IgD-negative memory B cell (primary cell): ENCODE data around the gene TRIM44. TPM values are rescaled to one million over a fixed set of nuclear protein-coding genes. Genes with fewer than 3 reads are reported as not detected.
"Not testable (repeated sequence)": the region's sequence is repeated elsewhere in the genome, so short reads cannot be mapped to it uniquely, and the experiment has no call there.

Experiments used
- H3K27ac Mint-ChIP-seq, 3 donors: one replicate each; pipeline ENCODE4 v1.8.0; 2020 to 2022; ENCODE audit warnings: mild to moderate bottlenecking in 3 of 3, mixed read lengths in 3 of 3, moderate library complexity in 1 of 3
- H3K27me3 Mint-ChIP-seq: one replicate; pipeline ENCODE4 v1.8.0; 2021; ENCODE audit warnings: mixed read lengths
- H3K36me3 Mint-ChIP-seq: one replicate; pipeline ENCODE4 v1.8.0; 2020; ENCODE audit warnings: mild to moderate bottlenecking, mixed read lengths
- H3K4me1 Mint-ChIP-seq, 3 donors: one replicate each; pipeline ENCODE4 v1.8.0; 2020 to 2022; ENCODE audit warnings: mixed read lengths in 3 of 3, mild to moderate bottlenecking in 1 of 3
- H3K4me3 Mint-ChIP-seq, 4 donors: one replicate each; pipeline ENCODE4 v1.8.0; 2020 to 2022; ENCODE audit warnings: mild to moderate bottlenecking in 4 of 4, mixed read lengths in 4 of 4, moderate library complexity in 3 of 4
- H3K9me3 Mint-ChIP-seq, 3 donors: one replicate each; pipeline ENCODE4 v1.8.0; 2020 to 2021; ENCODE audit warnings: mixed read lengths in 3 of 3, mild to moderate bottlenecking in 1 of 3
- polyA plus RNA-seq: library from polyadenylated mRNA; unstranded; fragments of 300-500 nt; fragmentation: Illumina TruSeq; gene quantifications from one replicate; pipeline ENCODE4 v1.2.3, GENCODE V29; 2021

The TRIM44 gene
- polyA plus RNA-seq, 1 donor from 2014 or later, result 42.0 TPM

GRCh38 chr11:35711173-35711910 is 48.8 kb downstream of the TRIM44 start:
- H3K4me3 Mint-ChIP-seq, result no peak overlapping the region
- H3K27me3 Mint-ChIP-seq, result no peaks in the 10 kb centered on the region
- peaks cover 14% of the 10 kb centered on the region for H3K36me3 Mint-ChIP-seq
- peaks cover 1 to 24% (median 6%) of the 10 kb centered on the region in 3 donors for H3K9me3 Mint-ChIP-seq
- H3K27ac Mint-ChIP-seq, result no peak overlapping the region
- H3K4me1 Mint-ChIP-seq, result peaks cover 12 to 22% (median 12%) of the 10 kb centered on the region in 3 donors

- Mint-ChIP-seq H3K4me1 (peaks cover 18 to 26% (median 18%) of the 10 kb centered on the region in 3 donors), H3K9me3 (peaks cover 1 to 24% (median 6%) of the 10 kb centered on the region in 3 donors), H3K4me3 (no peak overlapping the region), H3K27ac (no peak overlapping the region), H3K27me3 (no peaks in the 10 kb centered on the region), H3K36me3 (peaks cover 14% of the 10 kb centered on the region)
These were observed 49.3 kb downstream of the TRIM44 start for GRCh38 chr11:35711924-35712323.

GRCh38 chr11:35712533-35712932 is 50.0 kb downstream of the TRIM44 start:
- H3K4me1 Mint-ChIP-seq, result peaks cover 21 to 28% (median 24%) of the 10 kb centered on the region in 3 donors
- peaks cover 1 to 24% (median 4%) of the 10 kb centered on the region in 3 donors for H3K9me3 Mint-ChIP-seq
- H3K27me3 Mint-ChIP-seq, result no peaks in the 10 kb centered on the region
- H3K4me3 Mint-ChIP-seq, result peak overlapping the region in 1 of 4 donors; percentile 2
- no peak overlapping the region for H3K27ac Mint-ChIP-seq
- H3K36me3 Mint-ChIP-seq, result peaks cover 14% of the 10 kb centered on the region

- no peaks in the 10 kb centered on the region for H3K27me3 Mint-ChIP-seq
- H3K27ac Mint-ChIP-seq, result peak overlapping the region; percentile 18 to 91 (median 88)
- peaks cover 1 to 24% (median 4%) of the 10 kb centered on the region in 3 donors for H3K9me3 Mint-ChIP-seq
- H3K4me3 Mint-ChIP-seq, result peak overlapping the region in 1 of 4 donors; percentile 46
- H3K36me3 Mint-ChIP-seq, result peaks cover 16% of the 10 kb centered on the region
- H3K4me1 Mint-ChIP-seq, result peaks cover 30 to 36% (median 35%) of the 10 kb centered on the region in 3 donors
These were observed 52.5 kb downstream of the TRIM44 start for GRCh38 chr11:35714882-35715627.

- H3K4me1 Mint-ChIP-seq, result peaks cover 32 to 41% (median 37%) of the 10 kb centered on the region in 3 donors
- H3K9me3 Mint-ChIP-seq, result peaks cover 1 to 24% (median 4%) of the 10 kb centered on the region in 3 donors
- H3K27ac Mint-ChIP-seq, result peak overlapping the region; percentile 18 to 91 (median 88)
- peaks cover 16% of the 10 kb centered on the region for H3K36me3 Mint-ChIP-seq
- peak overlapping the region in 2 of 4 donors; percentile 25 to 46 for H3K4me3 Mint-ChIP-seq
- H3K27me3 Mint-ChIP-seq, result not testable (repeated sequence)
These were observed 53.1 kb downstream of the TRIM44 start for GRCh38 chr11:35715677-35716076.

GRCh38 chr11:35717043-35717442 is 54.5 kb downstream of the TRIM44 start:
- H3K27me3 Mint-ChIP-seq, result no peaks in the 10 kb centered on the region
- peak overlapping the region in 1 of 3 donors; percentile 64 for H3K27ac Mint-ChIP-seq
- peaks cover 37 to 48% (median 45%) of the 10 kb centered on the region in 3 donors for H3K4me1 Mint-ChIP-seq
- H3K36me3 Mint-ChIP-seq, result peaks cover 16% of the 10 kb centered on the region
- H3K4me3 Mint-ChIP-seq, result no peak overlapping the region
- peaks cover 1 to 24% (median 4%) of the 10 kb centered on the region in 3 donors for H3K9me3 Mint-ChIP-seq

- Mint-ChIP-seq H3K4me1 (peaks cover 42 to 50% (median 49%) of the 10 kb centered on the region in 3 donors), H3K4me3 (peak overlapping the region in 1 of 4 donors; percentile 4), H3K27me3 (no peaks in the 10 kb centered on the region), H3K27ac (peak overlapping the region in 1 of 3 donors; percentile 64), H3K9me3 (peaks cover 1 to 24% (median 4%) of the 10 kb centered on the region in 3 donors), H3K36me3 (peaks cover 17% of the 10 kb centered on the region)
These were observed 54.9 kb downstream of the TRIM44 start for GRCh38 chr11:35717520-35717919.

GRCh38 chr11:35721651-35722282 is 59.2 kb downstream of the TRIM44 start:
- peaks cover 34 to 39% (median 37%) of the 10 kb centered on the region in 3 donors for H3K4me1 Mint-ChIP-seq
- peak overlapping the region; percentile 5 to 91 (median 70) for H3K27ac Mint-ChIP-seq
- H3K27me3 Mint-ChIP-seq, result no peaks in the 10 kb centered on the region
- peak overlapping the region in 2 of 4 donors; percentile 19 to 76 for H3K4me3 Mint-ChIP-seq
- H3K36me3 Mint-ChIP-seq, result peaks cover 11% of the 10 kb centered on the region
- no peaks in the 10 kb centered on the region for H3K9me3 Mint-ChIP-seq

GRCh38 chr11:35722641-35723040 is 60.1 kb downstream of the TRIM44 start:
- Mint-ChIP-seq H3K27me3 (no peaks in the 10 kb centered on the region), H3K9me3 (no peaks in the 10 kb centered on the region), H3K36me3 (peaks cover 11% of the 10 kb centered on the region), H3K4me3 (peak overlapping the region in 1 of 4 donors; percentile 76), H3K4me1 (peaks cover 25 to 33% (median 33%) of the 10 kb centered on the region in 3 donors), H3K27ac (peak overlapping the region in 2 of 3 donors; percentile 23 to 70)

GRCh38 chr11:35723493-35723892 is 60.9 kb downstream of the TRIM44 start:
- Mint-ChIP-seq H3K4me3 (no peak overlapping the region), H3K9me3 (no peaks in the 10 kb centered on the region), H3K36me3 (peaks cover 12% of the 10 kb centered on the region), H3K4me1 (peaks cover 21 to 33% (median 32%) of the 10 kb centered on the region in 3 donors), H3K27me3 (no peaks in the 10 kb centered on the region), H3K27ac (peak overlapping the region in 2 of 3 donors; percentile 33 to 70)

GRCh38 chr11:35723913-35724312 is 61.3 kb downstream of the TRIM44 start:
- H3K36me3 Mint-ChIP-seq, result peaks cover 14% of the 10 kb centered on the region
- H3K27ac Mint-ChIP-seq, result no peak overlapping the region
- peaks cover 21 to 31% (median 30%) of the 10 kb centered on the region in 3 donors for H3K4me1 Mint-ChIP-seq
- no peaks in the 10 kb centered on the region for H3K27me3 Mint-ChIP-seq
- no peak overlapping the region for H3K4me3 Mint-ChIP-seq
- no peaks in the 10 kb centered on the region for H3K9me3 Mint-ChIP-seq

- Mint-ChIP-seq H3K27ac (no peak overlapping the region), H3K4me1 (peaks cover 9 to 26% (median 21%) of the 10 kb centered on the region in 3 donors), H3K9me3 (peaks cover 2 to 7% (median 2%) of the 10 kb centered on the region in 3 donors), H3K4me3 (no peak overlapping the region), H3K36me3 (peaks cover 18% of the 10 kb centered on the region), H3K27me3 (no peaks in the 10 kb centered on the region)
These were observed 63.3 kb downstream of the TRIM44 start for GRCh38 chr11:35725885-35726284.

- Mint-ChIP-seq H3K36me3 (peaks cover 21% of the 10 kb centered on the region), H3K4me1 (peaks cover under 1 to 18% (median 12%) of the 10 kb centered on the region in 3 donors), H3K9me3 (peaks cover 2 to 7% (median 3%) of the 10 kb centered on the region in 3 donors), H3K27ac (no peak overlapping the region), H3K27me3 (no peaks in the 10 kb centered on the region), H3K4me3 (no peak overlapping the region)
These were observed 64.6 kb downstream of the TRIM44 start for GRCh38 chr11:35727140-35727539.

- Mint-ChIP-seq H3K27me3 (no peaks in the 10 kb centered on the region), H3K36me3 (peaks cover 19% of the 10 kb centered on the region), H3K9me3 (peaks cover 2 to 7% (median 5%) of the 10 kb centered on the region in 3 donors), H3K27ac (no peak overlapping the region), H3K4me3 (no peak overlapping the region), H3K4me1 (peaks cover 0 to 11% (median 2%) of the 10 kb centered on the region in 3 donors)
These were observed 67.7 kb downstream of the TRIM44 start for GRCh38 chr11:35730254-35730653.
